HG02642 (cell line): ENCODE results near the gene NFAT5.

Source experiments
- ATAC-seq: cut with Tn5 transposase; IDR thresholded peaks from one replicate; pipeline ENCODE4 v1.9.1; 2021; ENCODE audit warnings: mild to moderate bottlenecking; ENCODE audit not compliant: unreplicated experiment, poor library complexity

The NFAT5 gene

DNA sequence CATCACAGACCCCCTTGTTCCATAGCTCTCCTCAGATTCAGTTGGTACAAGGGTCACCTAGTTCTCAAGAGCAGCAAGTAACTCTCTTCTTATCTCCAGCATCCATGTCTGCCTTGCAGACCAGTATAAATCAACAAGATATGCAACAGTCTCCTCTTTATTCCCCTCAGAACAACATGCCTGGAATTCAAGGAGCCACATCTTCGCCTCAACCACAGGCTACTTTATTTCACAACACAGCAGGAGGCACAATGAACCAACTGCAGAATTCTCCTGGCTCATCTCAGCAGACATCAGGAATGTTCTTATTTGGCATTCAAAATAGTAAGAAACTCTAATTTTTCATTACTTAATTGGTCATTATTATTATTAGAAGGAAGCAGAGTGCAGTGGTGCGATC is 128.2 kb downstream of the NFAT5 start:
- no peak for ATAC-seq

DNA sequence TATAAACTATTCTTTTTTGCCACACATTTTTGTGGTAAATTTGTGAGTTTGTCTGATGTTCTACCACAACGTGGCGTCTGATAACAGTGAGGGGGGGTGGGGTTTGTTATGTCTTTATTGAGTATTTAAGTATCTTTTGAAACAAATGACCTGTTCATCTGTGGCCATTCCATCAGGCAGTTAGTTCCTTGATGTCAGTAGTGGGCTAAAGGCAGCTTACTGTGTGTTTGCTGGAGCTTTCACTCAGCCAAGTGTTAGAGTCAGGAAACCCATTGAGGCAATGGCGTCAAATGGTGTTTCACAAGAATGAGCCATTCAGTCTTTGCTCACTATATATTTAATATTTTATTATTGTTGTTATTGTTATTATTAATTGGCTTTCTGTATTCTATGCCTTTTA is 132.6 kb downstream of the NFAT5 start:
- no peak for ATAC-seq

- no peak for ATAC-seq
Observed at GRCh38 chr16:69699915-69700314, 134.1 kb downstream of the NFAT5 start.

- no peak for ATAC-seq
Observed at GRCh38 chr16:69701452-69701851, 135.7 kb downstream of the NFAT5 start.

DNA sequence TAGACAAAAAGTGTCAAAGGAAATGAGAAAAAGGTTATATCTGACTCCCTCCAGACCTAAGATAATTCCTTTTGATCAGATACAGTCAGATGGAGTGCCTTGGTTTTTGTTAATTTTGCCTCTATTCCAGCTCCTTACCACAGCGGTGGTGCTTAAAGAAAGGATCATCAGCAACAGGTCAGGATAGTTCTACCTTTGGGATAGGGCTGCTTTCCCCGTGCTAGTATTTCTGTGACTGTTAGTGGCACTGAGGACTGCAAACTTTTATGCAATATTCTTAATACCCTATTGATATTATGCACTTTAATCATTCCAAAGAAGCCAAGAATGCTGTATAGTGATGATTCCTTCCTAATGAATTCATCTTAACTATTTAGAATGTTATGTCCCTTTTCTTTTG is 136.1 kb downstream of the NFAT5 start:
- no peak for ATAC-seq

GRCh38 chr16:69703638-69704037 is 137.9 kb downstream of the NFAT5 start:
- ATAC-seq, result no peak

- no peak for ATAC-seq
Observed at GRCh38 chr16:69706256-69706974, 140.6 kb downstream of the NFAT5 start.

- no peak for ATAC-seq
Observed at GRCh38 chr16:69706975-69707340, 141.2 kb downstream of the NFAT5 start.

- no peak for ATAC-seq
Observed at GRCh38 chr16:69707920-69708683, 142.3 kb downstream of the NFAT5 start.

DNA sequence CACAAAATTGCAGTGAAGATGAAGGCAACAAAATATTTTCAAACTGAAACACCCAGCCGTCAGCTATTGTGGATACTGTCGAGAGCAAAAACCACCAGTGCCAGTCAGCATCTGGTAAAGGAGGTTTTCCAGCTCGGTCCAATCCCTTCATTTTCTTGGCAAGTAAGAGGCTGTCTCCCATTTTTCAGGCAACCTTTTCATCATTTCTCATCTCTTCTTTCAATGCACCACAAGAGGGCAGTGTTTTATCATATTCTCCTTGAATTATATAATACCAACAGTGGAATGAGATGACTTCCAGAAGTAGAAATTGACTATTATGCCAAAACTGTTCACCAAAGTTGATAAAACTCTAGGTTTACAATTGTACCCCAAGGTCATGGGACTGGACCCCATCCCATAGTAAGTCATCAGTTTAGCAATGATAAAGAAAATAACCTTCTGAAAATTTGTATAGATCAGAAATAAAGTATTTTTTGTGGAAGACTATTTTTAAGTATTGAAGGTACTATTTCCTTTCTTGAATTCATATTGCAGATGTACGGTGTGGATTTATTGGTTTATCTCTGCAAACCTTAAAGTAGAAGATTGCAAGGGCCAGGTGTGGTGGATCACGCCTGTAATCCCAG is 143.8 kb downstream of the NFAT5 start:
- ATAC-seq, result no peak

DNA sequence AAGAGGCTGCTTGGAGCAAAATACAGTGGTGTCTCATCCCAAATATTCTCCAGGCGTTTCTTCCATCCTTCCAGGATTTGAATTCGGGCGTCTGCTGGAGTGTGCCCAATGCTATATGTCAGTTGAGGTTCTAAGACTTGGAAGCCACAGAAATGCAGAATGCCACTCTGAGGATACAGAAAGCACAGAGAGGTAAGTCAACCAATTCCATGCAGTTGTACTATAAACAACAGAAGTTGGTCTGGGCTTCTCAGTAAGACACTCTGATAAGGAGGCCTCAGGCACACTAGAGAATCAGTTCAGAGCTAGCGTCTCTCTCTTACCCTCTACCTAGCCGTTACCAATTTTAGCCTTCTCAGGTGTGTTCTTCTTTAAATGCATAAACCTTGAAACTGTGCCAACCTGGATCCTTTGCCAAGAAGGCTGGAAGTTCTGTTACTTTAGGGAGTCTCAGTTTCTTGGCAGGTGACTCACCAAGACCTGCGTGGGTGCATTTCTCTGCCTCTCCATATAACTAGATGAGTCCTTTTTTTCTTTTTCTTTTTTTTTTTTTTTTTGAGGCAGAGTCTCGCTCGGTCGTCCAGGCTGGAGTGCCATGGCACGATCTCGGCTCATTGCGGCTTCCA is 145.5 kb downstream of the NFAT5 start:
- no peak for ATAC-seq

DNA sequence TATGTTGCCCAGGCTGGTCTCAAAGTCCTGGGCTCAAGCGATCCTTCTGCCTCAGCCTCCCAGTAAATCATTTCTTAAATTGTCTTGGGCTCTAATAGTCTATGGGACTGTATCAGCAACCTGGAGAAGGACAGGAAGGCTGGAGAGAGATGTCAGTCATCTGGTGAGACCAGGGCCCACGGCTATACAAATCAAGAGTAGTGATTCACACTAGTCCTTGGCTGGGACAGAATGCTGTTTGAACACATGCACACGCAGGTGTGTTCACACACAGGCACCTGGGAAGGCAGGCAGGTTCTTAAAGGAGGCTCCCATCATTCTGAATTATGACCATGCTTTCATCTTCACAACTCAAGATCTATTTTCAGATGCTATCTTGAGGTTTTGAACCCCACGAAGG is 146.5 kb downstream of the NFAT5 start:
- ATAC-seq, result no peak

GRCh38 chr16:69712914-69713581 is 147.3 kb downstream of the NFAT5 start:
- ATAC-seq, result no peak

- no peak for ATAC-seq
Observed at GRCh38 chr16:69717066-69717465, 151.3 kb downstream of the NFAT5 start.

DNA sequence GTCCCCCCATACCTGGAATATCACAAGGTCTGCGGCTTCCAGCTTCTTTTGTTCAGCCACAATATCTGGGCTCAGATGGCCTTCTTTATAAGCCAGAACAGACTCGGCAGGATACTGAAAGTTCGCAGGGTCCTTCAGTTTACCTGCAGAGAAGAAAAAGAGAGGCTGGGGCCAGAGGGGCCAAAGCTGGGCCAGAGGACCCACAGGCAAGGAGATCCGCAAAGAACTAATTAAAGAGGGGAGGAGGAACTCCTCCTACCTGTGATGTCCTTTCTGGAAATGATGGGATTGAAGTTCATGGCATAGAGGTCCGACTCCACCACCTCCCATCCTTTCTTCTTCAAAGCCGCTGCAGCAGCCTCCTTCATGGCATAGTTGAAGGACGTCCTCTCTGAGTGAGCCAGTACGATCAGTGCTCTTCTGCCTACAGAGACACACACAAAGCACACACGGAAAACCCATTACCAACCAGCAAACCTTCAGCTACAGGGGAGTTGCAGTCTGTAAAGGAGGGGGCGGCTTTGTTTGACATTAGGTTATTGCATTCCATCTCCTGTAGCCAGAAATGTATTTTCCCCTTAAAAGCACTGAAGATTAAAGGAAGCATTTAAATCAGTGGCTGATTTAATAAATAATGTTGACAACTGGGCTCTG is 152.5 kb downstream of the NFAT5 start:
- ATAC-seq, result no peak

DNA sequence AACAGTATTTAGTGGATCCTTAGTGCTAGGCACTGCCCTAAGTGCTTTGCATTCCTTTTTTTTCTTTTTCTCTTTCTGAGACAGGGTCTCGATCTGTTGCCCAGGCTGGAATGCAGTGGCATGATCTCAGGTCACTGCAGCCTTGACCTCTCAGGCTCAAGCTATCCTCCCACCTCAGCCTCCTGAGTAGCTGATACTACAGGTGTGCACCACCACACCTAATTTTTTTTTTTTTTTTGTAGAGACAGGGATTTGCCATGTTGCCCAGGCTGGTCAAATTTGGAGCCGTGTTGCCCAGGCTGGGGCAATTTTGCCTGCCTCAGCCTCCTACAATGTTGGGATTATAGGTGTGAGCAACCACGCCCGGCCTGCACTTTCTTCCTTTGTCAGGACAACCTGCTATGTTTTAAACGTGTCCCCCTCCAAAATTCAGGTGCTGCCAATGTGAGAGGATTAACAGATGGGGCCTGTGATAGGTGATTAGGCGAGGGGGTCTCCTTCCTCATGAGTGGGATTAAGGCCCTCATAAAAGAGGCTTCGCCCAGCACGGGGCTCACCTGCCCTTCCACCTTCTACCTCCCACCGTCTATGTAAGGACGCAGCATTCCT is 155.2 kb downstream of the NFAT5 start:
- no peak for ATAC-seq

GRCh38 chr16:69721441-69721957 is 155.7 kb downstream of the NFAT5 start:
- no peak for ATAC-seq

GRCh38 chr16:69724414-69724873 is 158.7 kb downstream of the NFAT5 start:
- no peak for ATAC-seq

DNA sequence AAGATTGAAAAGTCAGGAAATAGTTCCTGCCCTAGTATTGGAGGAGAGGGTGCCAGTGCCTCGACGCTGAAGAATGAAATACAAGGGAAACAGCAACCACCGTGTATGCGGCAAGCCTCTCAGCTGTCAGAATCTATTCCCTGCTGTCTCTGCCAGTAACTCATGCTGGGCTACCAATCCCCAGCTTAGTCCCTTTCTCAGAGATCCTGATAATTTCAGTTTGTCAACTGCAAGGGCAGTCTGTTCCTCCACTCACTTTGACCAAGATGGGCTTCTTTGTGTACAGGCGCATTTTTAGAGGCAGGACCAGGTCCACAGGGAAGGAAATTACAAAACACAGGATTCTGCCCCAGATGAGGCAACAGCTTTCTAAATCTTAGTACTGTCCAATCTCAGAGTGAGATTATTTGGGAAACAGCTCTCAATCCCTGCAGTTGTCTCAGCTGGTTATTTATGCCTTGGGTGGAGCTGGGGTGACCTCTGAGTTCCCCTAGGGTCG is 159.3 kb downstream of the NFAT5 start:
- ATAC-seq, result no peak
